CD4-positive, alpha-beta memory T cell (primary cell): ENCODE results near the gene ZNF385A. TPM values are rescaled to one million over a fixed set of nuclear protein-coding genes. Genes with fewer than 3 reads are reported as not detected.

ENCODE experiments used
- CTCF ChIA-PET: fragments of 350-600 bp; sonication (Branson Sonifier 250); formaldehyde crosslinking; loops from one replicate; lab custom pipeline; 2021; ENCODE audit warnings: inconsistent platforms; ENCODE audit not compliant: partially characterized antibody; lab: Charles Lee
- POLR2A ChIA-PET: fragments of 350-600 bp; sonication (Branson Sonifier 250); formaldehyde crosslinking; loops from one replicate; lab custom pipeline; 2021; ENCODE audit not compliant: partially characterized antibody; lab: Charles Lee
- DNase-seq, 5 donors: peaks; one replicate each; pipeline versions ENCODE4 v3.0.0 to v3.0.0-alpha.2; 2020 to 2022; ENCODE audit warnings: mixed read lengths in 1 of 5
- H3K27ac ChIP-seq: one replicate; pipeline ENCODE4 v1.7.0; 2013; ENCODE audit warnings: low read depth, low read length
- H3K27me3 ChIP-seq: 2 replicates; pipeline ENCODE4 v1.7.0; 2013; ENCODE audit warnings: mild to moderate bottlenecking, low read length, moderate library complexity; ENCODE audit not compliant: insufficient read depth
- H3K36me3 ChIP-seq: 2 replicates; pipeline ENCODE4 v1.7.0; 2013; ENCODE audit warnings: mild to moderate bottlenecking, low read length, moderate library complexity; ENCODE audit not compliant: insufficient read depth
- H3K4me1 ChIP-seq: 2 replicates; pipeline ENCODE4 v1.7.0; 2013; ENCODE audit warnings: mild to moderate bottlenecking, low read length, moderate library complexity; ENCODE audit not compliant: insufficient read depth
- H3K4me3 ChIP-seq, 2 donors: one replicate each; pipeline ENCODE4 v1.7.0; 2013; ENCODE audit warnings: low read length in 2 of 2, mild to moderate bottlenecking in 1 of 2
- H3K9me3 ChIP-seq, 2 donors: one replicate each; pipeline ENCODE4 v1.7.0; 2013; ENCODE audit warnings: low read length in 2 of 2, control low read depth in 1 of 2; ENCODE audit not compliant: control insufficient read depth in 1 of 2
- H3K27ac Mint-ChIP-seq, 7 donors: one replicate each; pipeline ENCODE4 v1.8.0; 2020 to 2021; ENCODE audit warnings: mixed read lengths in 7 of 7, mild to moderate bottlenecking in 6 of 7, inconsistent platforms in 3 of 7, moderate library complexity in 3 of 7
- H3K27me3 Mint-ChIP-seq, 2 donors: one replicate each; pipeline ENCODE4 v1.8.0; 2020 to 2021; ENCODE audit warnings: mixed read lengths in 2 of 2
- H3K36me3 Mint-ChIP-seq, 2 donors: one replicate each; pipeline ENCODE4 v1.8.0; 2020 to 2021; ENCODE audit warnings: mixed read lengths in 2 of 2, inconsistent platforms in 1 of 2, mild to moderate bottlenecking in 1 of 2
- H3K4me1 Mint-ChIP-seq, 4 donors: one replicate each; pipeline ENCODE4 v1.8.0; 2020 to 2021; ENCODE audit warnings: mixed read lengths in 4 of 4, mild to moderate bottlenecking in 1 of 4
- H3K4me3 Mint-ChIP-seq, 8 donors: one replicate each; pipeline ENCODE4 v1.8.0; 2020 to 2021; ENCODE audit warnings: mixed read lengths in 8 of 8, mild to moderate bottlenecking in 7 of 8, moderate library complexity in 6 of 8, inconsistent platforms in 3 of 8
- H3K9me3 Mint-ChIP-seq, 8 donors: one replicate each; pipeline ENCODE4 v1.8.0; 2020 to 2021; ENCODE audit warnings: mixed read lengths in 8 of 8, mild to moderate bottlenecking in 5 of 8, inconsistent platforms in 3 of 8, moderate library complexity in 1 of 8
- intact Hi-C: fragments of 100-400 bp; cut with micrococcal nuclease; formaldehyde crosslinking; loops from one replicate; pipeline ENCODE4 v1.15.1; 2023
- polyA plus RNA-seq, 2 donors: library from polyadenylated mRNA; unstranded; fragments of 300-500 nt; fragmentation: Illumina TruSeq; gene quantifications; one replicate each; pipeline ENCODE4 v1.2.3, GENCODE V29; 2021
- total RNA-seq, 2 experiments: library from RNA; stranded (reverse); gene quantifications; one replicate each; pipeline ENCODE4 v1.2.3, GENCODE V29; 2021

Gene ZNF385A
- total and polyA plus RNA-seq, 4 experiments from 2014 or later = 1.8 to 2.1 TPM; not detected in 2

- Histone ChIP-seq H3K4me1 (peaks cover 31% of the 10 kb centered on the region), H3K27ac (no peak overlapping the region), H3K27me3 (no peaks in the 10 kb centered on the region), H3K36me3 (no peaks in the 10 kb centered on the region), H3K4me3 (no peak overlapping the region), H3K9me3 (no peaks in the 10 kb centered on the region)
- H3K4me1 Mint-ChIP-seq = peaks cover 9 to 34% (median 26%) of the 10 kb centered on the region in 4 donors
- DNase-seq = no peak
- H3K36me3 Mint-ChIP-seq = no peaks in the 10 kb centered on the region
- CTCF ChIA-PET = interaction anchor here (1.0 to 29.3 kb wide), 4 partner anchors 9 to 34 kb away, joined by 3 to 938 read pairs (median 45); partner anchors contain the start of gene ITGA5
- POLR2A ChIA-PET = interaction anchor here (7.4 kb wide), 1 partner anchor 13 kb away, joined by 64 read pairs; no protein-coding TSS in a partner anchor
- peak overlapping the region in 1 of 7 donors; percentile 52 for H3K27ac Mint-ChIP-seq
- H3K27me3 Mint-ChIP-seq = peaks cover 0 to 1% of the 10 kb centered on the region in 2 donors
- no peak overlapping the region for H3K4me3 Mint-ChIP-seq
- intact Hi-C loops = no loop called here
- H3K9me3 Mint-ChIP-seq = no peaks in the 10 kb centered on the region
Measured at GRCh38 chr12:54427106-54427505, 42.6 kb upstream of the ZNF385A start.

GRCh38 chr12:54426690-54427089 is 42.2 kb upstream of the ZNF385A start:
- Mint-ChIP-seq H3K27me3 (peaks cover 0 to 1% of the 10 kb centered on the region in 2 donors), H3K27ac (no peak overlapping the region), H3K9me3 (no peaks in the 10 kb centered on the region), H3K36me3 (no peaks in the 10 kb centered on the region), H3K4me3 (no peak overlapping the region), H3K4me1 (peaks cover 7 to 33% (median 22%) of the 10 kb centered on the region in 4 donors)
- Histone ChIP-seq H3K27ac (no peak overlapping the region), H3K4me1 (peaks cover 26% of the 10 kb centered on the region), H3K27me3 (no peaks in the 10 kb centered on the region), H3K4me3 (no peak overlapping the region), H3K36me3 (no peaks in the 10 kb centered on the region), H3K9me3 (no peaks in the 10 kb centered on the region)
- ChIA-PET CTCF (interaction anchor here (3.7 to 29.3 kb wide), 3 partner anchors 9 to 26 kb away, joined by 32 to 938 read pairs (median 58); partner anchors contain the start of gene ITGA5), POLR2A (interaction anchor here (7.4 kb wide), 1 partner anchor 13 kb away, joined by 64 read pairs; no protein-coding TSS in a partner anchor)
- DNase-seq = no peak
- intact Hi-C loops = loop anchor here (1.0 kb wide), 1 partner anchor 13 kb away; no protein-coding TSS in a partner anchor

- Mint-ChIP-seq H3K4me3 (no peak overlapping the region), H3K9me3 (no peaks in the 10 kb centered on the region), H3K36me3 (peaks cover 0 to 1% of the 10 kb centered on the region in 2 donors), H3K27me3 (peaks cover 0 to 1% of the 10 kb centered on the region in 2 donors), H3K4me1 (peaks cover 11 to 35% (median 23%) of the 10 kb centered on the region in 4 donors), H3K27ac (peak overlapping the region in 1 of 7 donors; percentile 48)
- no peaks in the 10 kb centered on the region for H3K27me3 ChIP-seq
- H3K4me1 ChIP-seq = peaks cover 22% of the 10 kb centered on the region
- intact Hi-C loops = loop anchor here (1.0 kb wide), 1 partner anchor 12 kb away; no protein-coding TSS in a partner anchor
- H3K9me3 ChIP-seq = no peaks in the 10 kb centered on the region
- no peak overlapping the region for H3K27ac ChIP-seq
- H3K36me3 ChIP-seq = no peaks in the 10 kb centered on the region
- POLR2A ChIA-PET = interaction anchor here (2.4 to 7.4 kb wide), 2 partner anchors 12 to 26 kb away, joined by 7 to 64 read pairs; no protein-coding TSS in a partner anchor
- CTCF ChIA-PET = interaction anchor here (8.7 to 29.3 kb wide), 2 partner anchors 13 to 25 kb away, joined by 58 to 938 read pairs; no protein-coding TSS in a partner anchor
- H3K4me3 ChIP-seq = no peak overlapping the region
- DNase-seq = no peak
Measured at GRCh38 chr12:54425702-54426101, 41.2 kb upstream of the ZNF385A start.

- intact Hi-C loops = no loop called here
- no peak overlapping the region for H3K4me3 Mint-ChIP-seq
- peaks cover 0 to 5% of the 10 kb centered on the region in 2 donors for H3K36me3 Mint-ChIP-seq
- Histone ChIP-seq H3K27me3 (no peaks in the 10 kb centered on the region), H3K27ac (no peak overlapping the region), H3K4me1 (peaks cover 32% of the 10 kb centered on the region), H3K36me3 (no peaks in the 10 kb centered on the region), H3K9me3 (no peaks in the 10 kb centered on the region), H3K4me3 (no peak overlapping the region)
- DNase-seq = no peak
- H3K4me1 Mint-ChIP-seq = peaks cover 13 to 44% (median 29%) of the 10 kb centered on the region in 4 donors
- ChIA-PET CTCF (interaction anchor here (0.7 to 29.3 kb wide), 5 partner anchors 9 to 23 kb away, joined by 3 to 938 read pairs (median 5); no protein-coding TSS in a partner anchor), POLR2A (interaction anchor here (1.2 to 7.4 kb wide), 3 partner anchors 10 to 100 kb away, joined by 3 to 64 read pairs (median 7); no protein-coding TSS in a partner anchor)
- H3K27ac Mint-ChIP-seq = peak overlapping the region in 1 of 7 donors; percentile 80
- peaks cover 0 to 1% of the 10 kb centered on the region in 2 donors for H3K27me3 Mint-ChIP-seq
- no peaks in the 10 kb centered on the region for H3K9me3 Mint-ChIP-seq
Measured at GRCh38 chr12:54424224-54424623, 39.7 kb upstream of the ZNF385A start.

GRCh38 chr12:54423816-54424150 is 39.2 kb upstream of the ZNF385A start:
- peaks cover 0 to 1% of the 10 kb centered on the region in 2 donors for H3K27me3 Mint-ChIP-seq
- H3K9me3 ChIP-seq = no peaks in the 10 kb centered on the region
- no peak overlapping the region for H3K4me3 Mint-ChIP-seq
- peaks cover 28% of the 10 kb centered on the region for H3K4me1 ChIP-seq
- H3K27ac Mint-ChIP-seq = no peak overlapping the region
- POLR2A ChIA-PET = interaction anchor here (1.2 to 7.4 kb wide), 3 partner anchors 10 to 99 kb away, joined by 3 to 64 read pairs (median 7); no protein-coding TSS in a partner anchor
- no peak overlapping the region for H3K27ac ChIP-seq
- no peaks in the 10 kb centered on the region for H3K36me3 ChIP-seq
- no peak overlapping the region for H3K4me3 ChIP-seq
- no peak for DNase-seq
- H3K27me3 ChIP-seq = no peaks in the 10 kb centered on the region
- H3K9me3 Mint-ChIP-seq = no peaks in the 10 kb centered on the region
- intact Hi-C loops = no loop called here
- H3K36me3 Mint-ChIP-seq = peaks cover 0 to 5% of the 10 kb centered on the region in 2 donors
- CTCF ChIA-PET = interaction anchor here (0.6 to 29.3 kb wide), 4 partner anchors 11 to 75 kb away, joined by 3 to 938 read pairs (median 30); no protein-coding TSS in a partner anchor
- peaks cover 13 to 40% (median 25%) of the 10 kb centered on the region in 4 donors for H3K4me1 Mint-ChIP-seq

- peaks cover 0 to 13% of the 10 kb centered on the region in 2 donors for H3K36me3 Mint-ChIP-seq
- Histone ChIP-seq H3K4me1 (peaks cover 21% of the 10 kb centered on the region), H3K9me3 (no peaks in the 10 kb centered on the region), H3K36me3 (no peaks in the 10 kb centered on the region), H3K27me3 (no peaks in the 10 kb centered on the region), H3K27ac (no peak overlapping the region), H3K4me3 (no peak overlapping the region)
- ChIA-PET POLR2A (interaction anchor here (11.6 kb wide), 1 partner anchor 20 kb away, joined by 213 read pairs; no protein-coding TSS in a partner anchor), CTCF (interaction anchor here (14.7 kb wide), 1 partner anchor 21 kb away, joined by 379 read pairs; no protein-coding TSS in a partner anchor)
- H3K27me3 Mint-ChIP-seq = peaks cover 0 to 1% of the 10 kb centered on the region in 2 donors
- H3K4me1 Mint-ChIP-seq = peaks cover 14 to 48% (median 18%) of the 10 kb centered on the region in 4 donors
- peak overlapping the region in 1 of 8 donors; percentile 59 for H3K4me3 Mint-ChIP-seq
- DNase-seq = no peak
- peak overlapping the region in 4 of 7 donors; percentile 3 to 90 (median 80) for H3K27ac Mint-ChIP-seq
- intact Hi-C loops = no loop called here
- H3K9me3 Mint-ChIP-seq = no peaks in the 10 kb centered on the region
Measured at GRCh38 chr12:54421879-54422250, 37.3 kb upstream of the ZNF385A start.
